WTC11 (cell line): Measurements from ENCODE around the gene S100A2. TPM values are rescaled to one million over a fixed set of nuclear protein-coding genes. Genes with fewer than 3 reads are reported as not detected.

Experiments used
- ATF6 ChIP-seq: sonication (generic); formaldehyde crosslinking; IDR thresholded peaks from 2 replicates; pipeline ENCODE4 v1.8.1; 2023; ENCODE audit warnings: mild to moderate bottlenecking, missing genetic modification reagents
- E2F1 ChIP-seq: sonication (generic); formaldehyde crosslinking; IDR thresholded peaks from 2 replicates; pipeline ENCODE4 v1.8.0; 2022; ENCODE audit warnings: mild to moderate bottlenecking, missing genetic modification reagents
- ERG ChIP-seq: fragments of 250-450 bp; sonication (Bioruptor Pico); IDR thresholded peaks from 2 replicates; pipeline ENCODE4 v1.8.0; 2021; ENCODE audit warnings: mild to moderate bottlenecking
- ESRRA ChIP-seq: sonication (generic); formaldehyde crosslinking; IDR thresholded peaks from 2 replicates; pipeline ENCODE4 v1.8.1; 2022; ENCODE audit warnings: mild to moderate bottlenecking, missing genetic modification reagents, borderline replicate concordance
- ETV6 ChIP-seq: sonication (generic); formaldehyde crosslinking; IDR thresholded peaks from 2 replicates; pipeline ENCODE4 v1.8.1; 2022; ENCODE audit warnings: mild to moderate bottlenecking, missing genetic modification reagents
- GRHL2 ChIP-seq: fragments of 250-450 bp; sonication (Bioruptor Pico); IDR thresholded peaks from 2 replicates; pipeline ENCODE4 v1.8.0; 2022; ENCODE audit warnings: mild to moderate bottlenecking, moderate library complexity; ENCODE audit not compliant: insufficient replicate concordance, severe bottlenecking
- MYBL2 ChIP-seq: sonication (generic); formaldehyde crosslinking; IDR thresholded peaks from 2 replicates; pipeline ENCODE4 v1.8.1; 2023; ENCODE audit warnings: mild to moderate bottlenecking, moderate library complexity, missing genetic modification reagents
- NFATC4 ChIP-seq: fragments of 250-450 bp; sonication (Bioruptor Pico); IDR thresholded peaks from 2 replicates; pipeline ENCODE4 v1.9.0; 2021; ENCODE audit warnings: mild to moderate bottlenecking
- PRDM15 ChIP-seq: sonication (generic); formaldehyde crosslinking; IDR thresholded peaks from 2 replicates; pipeline ENCODE4 v1.8.0; 2022; ENCODE audit warnings: missing genetic modification reagents
- PREB ChIP-seq: sonication (generic); formaldehyde crosslinking; IDR thresholded peaks from 2 replicates; pipeline ENCODE4 v1.8.1; 2022; ENCODE audit warnings: mild to moderate bottlenecking, missing genetic modification reagents, moderate library complexity, borderline replicate concordance
- RORB ChIP-seq: fragments of 250-450 bp; sonication (Bioruptor Pico); IDR thresholded peaks from 2 replicates; pipeline ENCODE4 v1.9.0; 2021; ENCODE audit warnings: mild to moderate bottlenecking
- SMAD3 ChIP-seq: sonication (generic); formaldehyde crosslinking; IDR thresholded peaks from 2 replicates; pipeline ENCODE4 v1.8.0; 2022; ENCODE audit warnings: missing genetic modification reagents, mild to moderate bottlenecking, borderline replicate concordance
- STAT6 ChIP-seq: sonication (generic); formaldehyde crosslinking; conservative IDR thresholded peaks from 2 replicates; pipeline ENCODE4 v1.8.1; 2023; ENCODE audit warnings: mild to moderate bottlenecking, low read depth, missing genetic modification reagents, moderate library complexity
- TP53 ChIP-seq: sonication (generic); formaldehyde crosslinking; IDR thresholded peaks from 2 replicates; pipeline ENCODE4 v1.8.1; 2023; ENCODE audit warnings: mild to moderate bottlenecking, missing genetic modification reagents
- ZBTB43 ChIP-seq: sonication (generic); formaldehyde crosslinking; IDR thresholded peaks from 2 replicates; pipeline ENCODE4 v1.8.1; 2023; ENCODE audit warnings: mild to moderate bottlenecking, missing genetic modification reagents
- ZNF263 ChIP-seq: sonication (generic); formaldehyde crosslinking; IDR thresholded peaks from 2 replicates; pipeline ENCODE4 v1.8.1; 2022; ENCODE audit warnings: low read depth, mild to moderate bottlenecking, moderate library complexity, missing genetic modification reagents
- ZNF281 ChIP-seq: sonication (generic); formaldehyde crosslinking; IDR thresholded peaks from 2 replicates; pipeline ENCODE4 v1.8.0; 2023; ENCODE audit warnings: mild to moderate bottlenecking, missing genetic modification reagents
- ZNF671 ChIP-seq: fragments of 250-450 bp; sonication (Bioruptor Pico); IDR thresholded peaks from 2 replicates; pipeline ENCODE4 v1.8.0; 2021; ENCODE audit warnings: mild to moderate bottlenecking
- ZSCAN18 ChIP-seq: fragments of 250-450 bp; sonication (Bioruptor Pico); IDR thresholded peaks from 2 replicates; pipeline ENCODE4 v2.1.2; 2022; ENCODE audit warnings: mild to moderate bottlenecking, moderate library complexity
- total RNA-seq: library from RNA; stranded (reverse); gene quantifications from 3 replicates; pipeline ENCODE4 v1.2.3, GENCODE V29; 2021

S100A2 gene
- total RNA-seq, 1 experiment from 2014 or later, result 0.74 TPM

- no peak for TF ChIP-seq MYBL2
- peak; percentile 91 for TF ChIP-seq ZNF281
- no peak for TF ChIP-seq TP53 (CRISPR knock-in tag)
- no peak for TF ChIP-seq RORB (CRISPR knock-in tag)
- no peak for TF ChIP-seq ATF6 (CRISPR knock-in tag)
- TF ChIP-seq STAT6, result no peak
- TF ChIP-seq ZNF263, result no peak
- no peak for TF ChIP-seq PREB (CRISPR knock-in tag)
- no peak for TF ChIP-seq NFATC4 (CRISPR knock-in tag)
- TF ChIP-seq ZNF671, result no peak
- no peak for TF ChIP-seq ZBTB43
- no peak for TF ChIP-seq SMAD3 (CRISPR knock-in tag)
- TF ChIP-seq ESRRA (CRISPR knock-in tag), result no peak
- no peak for TF ChIP-seq GRHL2 (CRISPR knock-in tag)
- no peak for TF ChIP-seq ZSCAN18 (CRISPR knock-in tag)
- no peak for TF ChIP-seq PRDM15
- no peak for TF ChIP-seq E2F1
- TF ChIP-seq ERG (CRISPR knock-in tag), result no peak
- TF ChIP-seq ETV6 (CRISPR knock-in tag), result no peak
Measured at GRCh38 chr1:153566414-153567371, 1.0 kb upstream of the S100A2 start (continued).
